Measurements from ENCODE around the gene RIOX2.

The RIOX2 gene

DNA sequence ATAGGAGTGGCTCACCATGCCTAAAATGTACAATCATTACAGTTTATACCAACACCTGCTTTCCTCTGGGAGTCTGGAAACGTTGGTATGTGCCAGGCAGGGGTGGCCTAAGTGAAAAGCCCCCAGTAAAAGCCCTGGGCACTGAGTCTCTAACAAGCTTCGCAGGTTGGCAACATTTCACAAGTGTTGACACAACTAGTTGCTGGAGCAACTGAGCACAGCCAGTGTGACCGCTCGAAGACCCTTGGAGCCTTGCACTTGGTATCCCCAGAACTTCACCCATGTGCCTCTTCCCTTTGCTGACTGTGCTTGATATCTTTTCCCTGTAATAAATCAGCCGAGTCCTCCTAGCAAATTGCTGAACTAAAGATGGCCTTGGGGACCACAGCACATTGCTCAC lies 2.7 kb downstream of the RIOX2 start:
- Histone ChIP-seq H3K27me3 (ENCODE audit: insufficient read depth, low read length, poor library complexity, severe bottlenecking) (no peaks in the 10 kb centered on the region), H3K4me3 (ENCODE audit: low read length, poor library complexity, severe bottlenecking) (peak overlapping the region; percentile 80), H3K9ac (ENCODE audit: low read depth, low read length, poor library complexity, severe bottlenecking) (peak overlapping the region; percentile 74), H3K9me2 (replicated peaks; ENCODE audit: low read depth, low read length) (no peaks in the 10 kb centered on the region), H3K4me2 (ENCODE audit: low read depth, low read length, poor library complexity, severe bottlenecking) (peak overlapping the region; percentile 96), H3F3A (ENCODE audit: low read depth) (no peaks in the 10 kb centered on the region), H3K9me3 (ENCODE audit: insufficient read depth, low read depth, low read length) (no peaks in the 10 kb centered on the region), H4K20me1 (ENCODE audit: insufficient read depth, low read length, poor library complexity, severe bottlenecking) (peaks cover 5% of the 10 kb centered on the region), H2AFZ (ENCODE audit: low read length) (no peak overlapping the region), H3K4me1 (ENCODE audit: insufficient read depth, low read length, poor library complexity, severe bottlenecking) (peaks cover 52% of the 10 kb centered on the region), H3K79me2 (ENCODE audit: insufficient read depth, low read length) (peaks cover 12% of the 10 kb centered on the region; the same call in 1 of the 2 replicates), H3K36me3 (ENCODE audit: insufficient read depth, low read length) (no peaks in the 10 kb centered on the region)
- no peak for TF ChIP-seq EZH2phosphoT487 (IDR thresholded peaks at IDR 0.05; ENCODE audit: borderline replicate concordance)
- TF ChIP-seq, protein P1, sequence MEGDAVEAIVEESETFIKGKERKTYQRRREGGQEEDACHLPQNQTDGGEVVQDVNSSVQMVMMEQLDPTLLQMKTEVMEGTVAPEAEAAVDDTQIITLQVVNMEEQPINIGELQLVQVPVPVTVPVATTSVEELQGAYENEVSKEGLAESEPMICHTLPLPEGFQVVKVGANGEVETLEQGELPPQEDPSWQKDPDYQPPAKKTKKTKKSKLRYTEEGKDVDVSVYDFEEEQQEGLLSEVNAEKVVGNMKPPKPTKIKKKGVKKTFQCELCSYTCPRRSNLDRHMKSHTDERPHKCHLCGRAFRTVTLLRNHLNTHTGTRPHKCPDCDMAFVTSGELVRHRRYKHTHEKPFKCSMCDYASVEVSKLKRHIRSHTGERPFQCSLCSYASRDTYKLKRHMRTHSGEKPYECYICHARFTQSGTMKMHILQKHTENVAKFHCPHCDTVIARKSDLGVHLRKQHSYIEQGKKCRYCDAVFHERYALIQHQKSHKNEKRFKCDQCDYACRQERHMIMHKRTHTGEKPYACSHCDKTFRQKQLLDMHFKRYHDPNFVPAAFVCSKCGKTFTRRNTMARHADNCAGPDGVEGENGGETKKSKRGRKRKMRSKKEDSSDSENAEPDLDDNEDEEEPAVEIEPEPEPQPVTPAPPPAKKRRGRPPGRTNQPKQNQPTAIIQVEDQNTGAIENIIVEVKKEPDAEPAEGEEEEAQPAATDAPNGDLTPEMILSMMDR (conservative IDR thresholded peaks at IDR 0.05; ENCODE audit: low read length): no peak

DNA sequence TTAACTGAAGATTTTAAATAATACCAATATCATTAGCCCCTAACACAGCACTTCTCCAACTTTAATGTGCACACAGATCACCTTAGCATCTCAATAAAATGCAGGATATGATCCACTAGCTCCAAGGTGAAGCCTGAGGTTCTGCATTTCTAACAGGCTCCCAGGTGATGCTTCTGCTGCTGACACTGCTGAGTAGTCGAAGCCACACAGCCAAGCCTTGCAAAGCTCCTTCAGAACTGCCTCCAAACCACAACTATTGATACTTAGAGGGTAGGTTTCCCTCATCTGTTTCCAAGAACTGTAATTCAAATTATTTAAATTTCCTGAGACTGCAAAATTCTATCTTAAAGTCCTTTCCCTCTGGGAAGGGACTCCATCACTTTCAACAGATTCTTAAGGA lies 3.9 kb downstream of the RIOX2 start:
- H3K4me2 ChIP-seq (ENCODE audit: low read depth, low read length, poor library complexity, severe bottlenecking): peak overlapping the region; percentile 96
- H4K20me1 ChIP-seq (ENCODE audit: insufficient read depth, low read length, poor library complexity, severe bottlenecking): peaks cover 5% of the 10 kb centered on the region
- no peaks in the 10 kb centered on the region for H3K36me3 ChIP-seq (ENCODE audit: insufficient read depth, low read length)
- H2AFZ ChIP-seq (ENCODE audit: low read length): no peak overlapping the region
- H3K79me2 ChIP-seq (ENCODE audit: insufficient read depth, low read length): peaks cover 17% of the 10 kb centered on the region; the same call in 1 of the 2 replicates
- peaks cover 58% of the 10 kb centered on the region for H3K4me1 ChIP-seq (ENCODE audit: insufficient read depth, low read length, poor library complexity, severe bottlenecking)
- H3F3A ChIP-seq (ENCODE audit: low read depth): no peaks in the 10 kb centered on the region
- H3K9me2 ChIP-seq (replicated peaks; ENCODE audit: low read depth, low read length): no peaks in the 10 kb centered on the region
- no peak overlapping the region for H3K4me3 ChIP-seq (ENCODE audit: low read length, poor library complexity, severe bottlenecking)
- H3K9ac ChIP-seq (ENCODE audit: low read depth, low read length, poor library complexity, severe bottlenecking): no peak overlapping the region
- no peaks in the 10 kb centered on the region for H3K9me3 ChIP-seq (ENCODE audit: insufficient read depth, low read depth, low read length)
- H3K27me3 ChIP-seq (ENCODE audit: insufficient read depth, low read length, poor library complexity, severe bottlenecking): no peaks in the 10 kb centered on the region
- TF ChIP-seq, protein P1 (conservative IDR thresholded peaks at IDR 0.05; ENCODE audit: low read length): no peak
- TF ChIP-seq EZH2phosphoT487 (IDR thresholded peaks at IDR 0.05; ENCODE audit: borderline replicate concordance): no peak

DNA sequence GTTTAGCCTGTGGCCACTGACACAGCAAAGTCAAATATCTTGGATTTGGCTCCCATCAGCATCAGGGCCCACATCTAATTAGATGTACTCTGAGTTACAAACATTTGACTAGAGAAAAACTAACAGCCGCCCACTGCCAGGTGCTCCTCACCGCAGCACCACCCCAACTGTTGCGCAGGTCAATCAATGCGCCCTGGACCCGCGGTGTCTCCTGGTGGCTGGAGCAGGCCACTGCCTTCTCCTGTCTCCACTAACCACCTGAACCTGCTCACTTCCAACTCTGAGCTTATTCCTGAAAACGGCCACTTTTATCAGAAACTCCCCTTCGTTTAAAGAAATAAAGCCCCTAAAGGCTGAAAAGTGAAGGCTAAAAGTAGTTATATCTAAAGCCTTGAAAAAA lies 4.3 kb downstream of the RIOX2 start:
- Histone ChIP-seq H3K36me3 (ENCODE audit: insufficient read depth, low read length) (no peaks in the 10 kb centered on the region), H3K4me3 (ENCODE audit: low read length, poor library complexity, severe bottlenecking) (no peak overlapping the region), H2AFZ (ENCODE audit: low read length) (no peak overlapping the region), H3F3A (ENCODE audit: low read depth) (no peaks in the 10 kb centered on the region), H3K9me3 (ENCODE audit: insufficient read depth, low read depth, low read length) (no peaks in the 10 kb centered on the region), H3K9me2 (replicated peaks; ENCODE audit: low read depth, low read length) (no peaks in the 10 kb centered on the region), H3K4me2 (ENCODE audit: low read depth, low read length, poor library complexity, severe bottlenecking) (peak overlapping the region; percentile 96), H4K20me1 (ENCODE audit: insufficient read depth, low read length, poor library complexity, severe bottlenecking) (peaks cover 5% of the 10 kb centered on the region), H3K79me2 (ENCODE audit: insufficient read depth, low read length) (peaks cover 20% of the 10 kb centered on the region; the same call in 1 of the 2 replicates), H3K9ac (ENCODE audit: low read depth, low read length, poor library complexity, severe bottlenecking) (no peak overlapping the region), H3K4me1 (ENCODE audit: insufficient read depth, low read length, poor library complexity, severe bottlenecking) (peaks cover 55% of the 10 kb centered on the region), H3K27me3 (ENCODE audit: insufficient read depth, low read length, poor library complexity, severe bottlenecking) (no peaks in the 10 kb centered on the region)
- TF ChIP-seq EZH2phosphoT487 (IDR thresholded peaks at IDR 0.05; ENCODE audit: borderline replicate concordance): no peak
- TF ChIP-seq, protein P1 (conservative IDR thresholded peaks at IDR 0.05; ENCODE audit: low read length): 0 out of 2 replicates have a peak, but pooled peaks have one; percentile 18

All from Loucy (cell line).